Epithelial cell of proximal tubule (primary cell): ENCODE data around the gene PTOV1. TPM values are rescaled to one million over a fixed set of nuclear protein-coding genes. Genes with fewer than 3 reads are reported as not detected.

Experiments
- DNase-seq: peaks from one replicate; pipeline ENCODE4 v3.0.0-alpha.2; 2011; ENCODE audit warnings: low read depth
- H3K4me3 ChIP-seq: 2 replicates; pipeline ENCODE4 v1.5.1; 2011; ENCODE audit warnings: low read depth, mild to moderate bottlenecking, low read length
- CTCF ChIP-seq: conservative IDR thresholded peaks from 2 replicates; pipeline ENCODE4 v1.5.1; 2012; ENCODE audit warnings: low read depth, mild to moderate bottlenecking, low read length
- total RNA-seq: library from RNA; depleted of rRNA; stranded (reverse); fragments of >200 nt; gene quantifications from 2 replicates; pipeline ENCODE4 v1.2.3, GENCODE V29; 2015

PTOV1 gene
- total RNA-seq, 1 donor from 2014 or later = 121 TPM

DNA sequence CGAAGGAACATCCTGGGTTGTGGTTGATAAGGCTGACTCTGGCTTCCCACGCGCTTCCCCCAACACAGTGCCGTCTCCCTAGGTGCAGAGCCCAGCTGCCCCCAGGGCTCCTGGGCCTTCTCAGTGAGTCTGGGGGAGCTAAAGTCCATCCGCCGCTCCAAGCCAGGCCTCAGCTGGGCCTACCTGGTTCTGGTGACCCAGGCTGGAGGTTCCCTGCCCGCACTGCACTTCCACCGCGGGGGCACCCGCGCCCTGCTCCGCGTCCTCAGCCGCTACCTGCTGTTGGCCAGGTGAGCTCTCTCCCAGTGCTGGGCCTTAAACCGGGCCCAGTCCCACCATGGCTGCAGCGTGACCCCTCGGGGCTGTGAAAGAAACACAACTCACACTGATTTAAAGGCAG lies 30.2 kb downstream of the PTOV1 start:
- H3K4me3 ChIP-seq = no peak overlapping the region
- no peak for DNase-seq
- TF ChIP-seq CTCF = no peak

GRCh38 chr19:49881672-49882394 lies 30.9 kb downstream of the PTOV1 start:
- TF ChIP-seq CTCF = no peak
- no peak overlapping the region for H3K4me3 ChIP-seq
- no peak for DNase-seq

- no peak overlapping the region for H3K4me3 ChIP-seq
- no peak for TF ChIP-seq CTCF
- DNase-seq = no peak
These were observed 31.7 kb downstream of the PTOV1 start for GRCh38 chr19:49882643-49883042.

DNA sequence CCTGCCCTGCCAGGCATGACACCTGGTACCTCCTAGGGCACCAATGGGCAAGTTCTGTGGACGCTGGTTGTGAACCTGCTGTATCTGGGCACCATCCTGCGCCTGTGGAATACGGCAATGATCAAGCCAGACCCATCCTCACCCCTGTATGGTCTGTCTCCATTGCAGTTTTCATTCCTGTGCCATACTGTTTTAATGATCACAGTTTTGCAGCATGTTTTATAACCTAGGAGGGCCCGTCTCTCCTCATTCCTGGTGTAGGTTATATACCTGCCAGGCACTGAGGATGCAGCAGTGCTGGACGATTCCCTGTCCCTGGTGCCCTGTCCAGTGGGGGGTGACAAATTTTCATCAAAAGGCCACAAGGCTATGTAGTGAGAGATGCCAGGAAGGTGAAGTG lies 32.1 kb downstream of the PTOV1 start:
- TF ChIP-seq CTCF = no peak
- no peak overlapping the region for H3K4me3 ChIP-seq
- no peak for DNase-seq

GRCh38 chr19:49884109-49884508 lies 33.1 kb downstream of the PTOV1 start:
- no peak overlapping the region for H3K4me3 ChIP-seq
- no peak for TF ChIP-seq CTCF
- DNase-seq = no peak

- no peak overlapping the region for H3K4me3 ChIP-seq
- no peak for TF ChIP-seq CTCF
- no peak for DNase-seq
These were observed 33.8 kb downstream of the PTOV1 start for GRCh38 chr19:49884760-49885159.

DNA sequence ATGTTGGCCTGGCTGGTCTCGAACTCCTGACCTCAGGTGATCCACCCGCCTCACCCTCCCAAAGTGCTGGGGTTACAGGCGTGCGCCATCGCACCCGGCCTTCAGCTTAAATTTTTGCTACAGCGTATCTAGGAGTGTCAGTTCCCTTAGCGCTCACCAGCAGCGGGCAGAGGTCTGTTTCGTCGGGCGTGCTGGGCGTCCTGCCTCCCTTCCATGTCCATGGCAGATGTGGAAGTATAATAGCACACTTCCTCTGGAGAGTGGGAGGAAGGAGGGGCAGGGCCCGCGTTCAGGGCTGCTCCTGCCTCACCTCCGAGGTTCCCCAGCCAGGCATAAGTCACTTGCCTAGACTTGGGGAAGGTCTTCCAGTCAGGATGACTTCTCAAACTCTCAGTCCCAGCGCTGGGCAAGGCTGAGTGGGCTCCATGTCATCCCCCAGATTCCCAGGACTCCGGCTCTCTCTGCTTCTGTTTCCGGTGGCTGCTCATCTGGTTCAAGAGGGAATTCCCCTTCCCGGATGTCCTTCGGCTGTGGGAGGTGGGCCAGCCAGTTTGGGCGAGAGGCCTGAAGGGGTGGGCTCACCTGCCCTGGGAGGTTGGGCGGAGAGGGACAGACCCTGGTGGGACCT lies 36.2 kb downstream of the PTOV1 start:
- no peak overlapping the region for H3K4me3 ChIP-seq
- no peak for DNase-seq
- TF ChIP-seq CTCF = no peak
